Spleen (tissue), 7 donors: ENCODE data around the gene NFE2.
"Not testable (repeated sequence)": the region's sequence is repeated elsewhere in the genome, so short reads cannot be mapped to it uniquely, and the experiment has no call there.

Source experiments
- CTCF ChIP-seq, 11 experiments: fragments of 200-600 bp in 7 of 11; fragments of 450-650 bp in 4 of 11; sonication (generic) in 4 of 11; IDR thresholded peaks in 8 of 11; conservative IDR thresholded peaks in 3 of 11; 1 replicate in 7 of 11; 2 replicates in 4 of 11; pipeline versions ENCODE4 v1.4.0 to v1.8.0; 2016 to 2021; ENCODE audit warnings: antibody characterized with exemption in 11 of 11, inconsistent platforms in 4 of 11, mild to moderate bottlenecking in 1 of 11
- POLR2A ChIP-seq, 3 donors: fragments of 450-650 bp; IDR thresholded peaks; one replicate each; pipeline ENCODE4 v1.5.1; 2017; ENCODE audit warnings: antibody characterized with exemption in 3 of 3, mild to moderate bottlenecking in 1 of 3
- POLR2AphosphoS5 ChIP-seq, 3 donors: sonication (generic); formaldehyde crosslinking; IDR thresholded peaks; one replicate each; pipeline ENCODE4 v1.5.1; 2017; ENCODE audit warnings: antibody characterized with exemption in 3 of 3
- donor health status: DM: no; HTN: no; CAD: no; lungs with moderate emphysema.
- donor health status: DM: no; HTN: no; CAD: no.
- donor health status: DM: no; HTN: no; CAD: no.

- not testable (repeated sequence) for TF ChIP-seq CTCF (IDR thresholded peaks at IDR 0.05 in 8 of 11, conservative IDR thresholded peaks at IDR 0.05 in 3 of 11); POLR2A (IDR thresholded peaks at IDR 0.05); POLR2AphosphoS5 (IDR thresholded peaks at IDR 0.05)
Observed at GRCh38 chr12:54281694-54282093, 19.1 kb downstream of the NFE2 start.
